ENCODE measurements around the gene UBE2G1. TPM values are rescaled to one million over a fixed set of nuclear protein-coding genes. Genes with fewer than 3 reads are reported as not detected.

UBE2G1 gene
- total and polyA plus RNA-seq, 2 of the 13 experiments (the other 11 are each of a cell fraction or from before 2014, with no cell fraction given), result 27.9 to 42.6 TPM

DNA sequence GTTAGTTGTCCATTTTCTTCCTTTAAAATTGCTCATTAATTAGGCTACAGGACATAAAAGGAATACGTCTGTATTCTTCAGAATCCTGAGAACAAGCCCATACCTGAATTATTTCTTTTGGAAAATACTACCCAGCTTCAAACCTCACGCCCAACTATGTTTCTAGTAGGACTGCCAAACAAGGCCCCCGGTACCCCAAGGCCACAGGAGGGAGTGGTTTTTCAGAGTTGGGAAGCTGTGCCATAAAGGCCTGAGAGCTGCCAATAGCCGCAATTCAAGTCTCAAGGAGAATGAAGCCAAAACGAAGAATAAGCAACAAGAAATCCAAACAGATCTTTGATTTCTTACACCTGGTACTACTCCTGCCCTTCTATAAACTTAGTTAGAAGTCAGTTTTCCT is 48.3 kb downstream of the UBE2G1 start (continued):
- TF ChIP-seq E2F1 (CRISPR knock-in tag; IDR thresholded peaks at IDR 0.05), result no peak
- TF ChIP-seq ZNF597 (CRISPR knock-in tag; IDR thresholded peaks at IDR 0.05), result no peak
- TF ChIP-seq RBM22 (optimal IDR thresholded peaks at IDR 0.05; ENCODE audit: low read length), result no peak
- no peak for TF ChIP-seq ONECUT2 (CRISPR knock-in tag; IDR thresholded peaks at IDR 0.05)
- no peak for TF ChIP-seq ZNF800 (CRISPR knock-in tag; IDR thresholded peaks at IDR 0.05)
- TF ChIP-seq ZNF282 (IDR thresholded peaks at IDR 0.05; ENCODE audit: partially characterized antibody), result no peak
- TF ChIP-seq, protein P1, sequence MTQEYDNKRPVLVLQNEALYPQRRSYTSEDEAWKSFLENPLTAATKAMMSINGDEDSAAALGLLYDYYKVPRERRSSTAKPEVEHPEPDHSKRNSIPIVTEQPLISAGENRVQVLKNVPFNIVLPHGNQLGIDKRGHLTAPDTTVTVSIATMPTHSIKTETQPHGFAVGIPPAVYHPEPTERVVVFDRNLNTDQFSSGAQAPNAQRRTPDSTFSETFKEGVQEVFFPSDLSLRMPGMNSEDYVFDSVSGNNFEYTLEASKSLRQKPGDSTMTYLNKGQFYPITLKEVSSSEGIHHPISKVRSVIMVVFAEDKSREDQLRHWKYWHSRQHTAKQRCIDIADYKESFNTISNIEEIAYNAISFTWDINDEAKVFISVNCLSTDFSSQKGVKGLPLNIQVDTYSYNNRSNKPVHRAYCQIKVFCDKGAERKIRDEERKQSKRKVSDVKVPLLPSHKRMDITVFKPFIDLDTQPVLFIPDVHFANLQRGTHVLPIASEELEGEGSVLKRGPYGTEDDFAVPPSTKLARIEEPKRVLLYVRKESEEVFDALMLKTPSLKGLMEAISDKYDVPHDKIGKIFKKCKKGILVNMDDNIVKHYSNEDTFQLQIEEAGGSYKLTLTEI (CRISPR knock-in tag; conservative IDR thresholded peaks at IDR 0.05), result no peak

GRCh38 chr17:4317610-4318009 is 48.9 kb downstream of the UBE2G1 start:
- CTCF ChIA-PET (ENCODE audit: low intra/inter-chr PET ratio, low total read pairs), result no interaction called here
- H3K4me3 ChIP-seq (replicated peaks in 1 of 3; ENCODE audit: insufficient read depth in 1 of 3, low read depth in 2 of 3, low read length in 3 of 3), result no peak overlapping the region
- H3K9ac ChIP-seq (ENCODE audit: insufficient read depth, low read depth, low read length), result no peak overlapping the region
- no peaks in the 10 kb centered on the region for H3K27me3 ChIP-seq (ENCODE audit: control insufficient read depth in 1 of 2, insufficient read depth in 2 of 2, low read length in 2 of 2)
- H3K9me3 ChIP-seq (ENCODE audit: low read length), result no peaks in the 10 kb centered on the region
- H2AFZ ChIP-seq (ENCODE audit: low read length), result no peak overlapping the region
- POLR2A ChIA-PET, result no interaction called here
- intact Hi-C loops (cut with micrococcal nuclease; ENCODE audit: unreplicated experiment), result no loop called here
- H3K36me3 ChIP-seq (replicated peaks in 1 of 2; ENCODE audit: control insufficient read depth in 1 of 2, insufficient read depth in 2 of 2, low read length in 2 of 2), result no peaks in the 10 kb centered on the region
- DNase-seq (ENCODE audit: low spot score) (no peak), ATAC-seq (no peak), FAIRE-seq (no peak)
- H3K79me2 ChIP-seq (ENCODE audit: insufficient read depth, low read length), result peaks cover 85% of the 10 kb centered on the region
- BruUV-seq (replicated peaks), result no TSS peak
- in situ Hi-C loops (cut with HindIII; ENCODE audit: extremely low pct_ligation_motif_present, low pct_unique_long_range_greater_than_20kb), result no loop called here
- peaks cover 52% of the 10 kb centered on the region for H3K4me1 ChIP-seq (ENCODE audit: insufficient read depth, low read length)
- 96% methylated on average over 5 of the region's 5 CpGs for WGBS (ENCODE audit: low lambda C conversion rate)
- H3K27ac ChIP-seq (ENCODE audit: extremely low read length, insufficient read depth, low read length), result no peak overlapping the region
- peaks cover 33% of the 10 kb centered on the region for H4K20me1 ChIP-seq (ENCODE audit: insufficient read depth, low read length)
- H3K4me2 ChIP-seq (ENCODE audit: low read depth, low read length), result no peak overlapping the region
- TF ChIP-seq ZNF883 (CRISPR knock-in tag; IDR thresholded peaks at IDR 0.05; ENCODE audit: not compliant biosample characterization) (no peak), ZNF615 (CRISPR knock-in tag; IDR thresholded peaks at IDR 0.05; ENCODE audit: borderline replicate concordance) (no peak), STAG1 (CRISPR knock-in tag; IDR thresholded peaks at IDR 0.05) (no peak), ARHGAP35 (CRISPR knock-in tag; IDR thresholded peaks at IDR 0.05; ENCODE audit: borderline replicate concordance) (no peak), NCOA5 (CRISPR knock-in tag; IDR thresholded peaks at IDR 0.05) (no peak), ZNF234 (CRISPR knock-in tag; conservative IDR thresholded peaks at IDR 0.05) (no peak), SNAI1 (CRISPR knock-in tag; IDR thresholded peaks at IDR 0.05; ENCODE audit: borderline replicate concordance) (no peak)
- TF ChIP-seq, protein P2, sequence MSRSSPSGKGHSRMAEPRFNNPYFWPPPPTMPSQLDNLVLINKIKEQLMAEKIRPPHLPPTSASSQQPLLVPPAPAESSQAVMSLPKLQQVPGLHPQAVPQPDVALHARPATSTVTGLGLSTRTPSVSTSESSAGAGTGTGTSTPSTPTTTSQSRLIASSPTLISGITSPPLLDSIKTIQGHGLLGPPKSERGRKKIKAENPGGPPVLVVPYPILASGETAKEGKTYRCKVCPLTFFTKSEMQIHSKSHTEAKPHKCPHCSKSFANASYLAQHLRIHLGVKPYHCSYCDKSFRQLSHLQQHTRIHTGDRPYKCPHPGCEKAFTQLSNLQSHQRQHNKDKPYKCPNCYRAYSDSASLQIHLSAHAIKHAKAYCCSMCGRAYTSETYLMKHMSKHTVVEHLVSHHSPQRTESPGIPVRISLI (CRISPR knock-in tag; IDR thresholded peaks at IDR 0.05; ENCODE audit: borderline replicate concordance), result no peak
- TF ChIP-seq, protein P3, sequence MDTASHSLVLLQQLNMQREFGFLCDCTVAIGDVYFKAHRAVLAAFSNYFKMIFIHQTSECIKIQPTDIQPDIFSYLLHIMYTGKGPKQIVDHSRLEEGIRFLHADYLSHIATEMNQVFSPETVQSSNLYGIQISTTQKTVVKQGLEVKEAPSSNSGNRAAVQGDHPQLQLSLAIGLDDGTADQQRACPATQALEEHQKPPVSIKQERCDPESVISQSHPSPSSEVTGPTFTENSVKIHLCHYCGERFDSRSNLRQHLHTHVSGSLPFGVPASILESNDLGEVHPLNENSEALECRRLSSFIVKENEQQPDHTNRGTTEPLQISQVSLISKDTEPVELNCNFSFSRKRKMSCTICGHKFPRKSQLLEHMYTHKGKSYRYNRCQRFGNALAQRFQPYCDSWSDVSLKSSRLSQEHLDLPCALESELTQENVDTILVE (CRISPR knock-in tag; IDR thresholded peaks at IDR 0.05), result no peak

Data from HepG2 (cell line).